ENCODE results near the gene AGRN.

GRCh38 chr1:1063945-1064831 lies 44.3 kb downstream of the AGRN start:
- TF ChIP-seq CTCF (IDR thresholded peaks at IDR 0.05 in 2 of 3, conservative IDR thresholded peaks at IDR 0.05 in 1 of 3; ENCODE audit: borderline replicate concordance in 1 of 3, insufficient read depth in 1 of 3, low read depth in 2 of 3, low read length in 2 of 3), result peak in 2 of 3 experiments; percentile 76 to 88; a peak in 4 of 6 replicates
- no peak for TF ChIP-seq REST (IDR thresholded peaks at IDR 0.05; ENCODE audit: low read depth)
- no peak for TF ChIP-seq ZNF274 (IDR thresholded peaks at IDR 0.05; ENCODE audit: low read depth, low read length)
- no peak for TF ChIP-seq ATF3 (IDR thresholded peaks at IDR 0.05)
- TF ChIP-seq POLR2A (IDR thresholded peaks at IDR 0.05; ENCODE audit: borderline replicate concordance, extremely low read depth, insufficient read depth, insufficient read length), result no peak

All from HCT116 (cell line).